Activated CD4-positive, alpha-beta T cell treated with anti-CD3 and anti-CD28 coated beads, Interleukin-2, amount 10 ng/mL, durations not matched to agents 7 days and 5 days (primary cell): ENCODE data around the gene TAAR2. TPM values are rescaled to one million over a fixed set of nuclear protein-coding genes. Genes with fewer than 3 reads are reported as not detected.

Experiments
- total RNA-seq, 2 experiments: library from RNA; stranded (reverse); gene quantifications; one replicate each; pipeline ENCODE4 v1.2.3, GENCODE V29; 2021

Gene TAAR2
- total RNA-seq, 2 experiments from 2014 or later: not detected

Other genes with a start within 250 kb of the TAAR2 start
- gene MOXD1, start 222.8 kb downstream of the TAAR2 start, total RNA-seq: not detected
- gene STX7, start 111.2 kb downstream of the TAAR2 start, total RNA-seq: 10 to 100 TPM; 20.2 to 24.3 TPM
- not detected for gene TAAR9, start 86.0 kb downstream of the TAAR2 start, total RNA-seq
- gene TAAR8, start 71.6 kb downstream of the TAAR2 start, total RNA-seq: not detected
- not detected for gene TAAR6, start 54.0 kb downstream of the TAAR2 start, total RNA-seq
- not detected for gene TAAR5, start 34.5 kb downstream of the TAAR2 start, total RNA-seq
- not detected for gene TAAR1, start 34.9 kb upstream of the TAAR2 start, total RNA-seq
- gene VNN1, start 89.8 kb upstream of the TAAR2 start, total RNA-seq: not detected
- gene VNN2, start 133.6 kb upstream of the TAAR2 start, total RNA-seq: 10 to 100 TPM; 12.8 to 16.1 TPM
- gene SLC18B1, start 174.4 kb upstream of the TAAR2 start, total RNA-seq: 1 to 10 TPM; 9.1 to 9.3 TPM
- 1,000 to 10,000 TPM in 1 of 2 experiments, 100 to 1,000 TPM in 1; 911 to 1,438 TPM for gene RPS12, start 190.3 kb upstream of the TAAR2 start, total RNA-seq